Uterus (tissue), 2 donors: Measurements from ENCODE around the gene SFR1.
"Not testable (repeated sequence)": the region's sequence is repeated elsewhere in the genome, so short reads cannot be mapped to it uniquely, and the experiment has no call there.

Experiments used
- POLR2A ChIP-seq, 2 donors: fragments of 450-650 bp; IDR thresholded peaks; one replicate each; pipeline ENCODE4 v1.6.1; 2016; ENCODE audit warnings: antibody characterized with exemption in 2 of 2, mild to moderate bottlenecking in 1 of 2, moderate library complexity in 1 of 2
- TF ChIP-seq, protein P1 (sequence below), 4 experiments: fragments of 200-600 bp in 2 of 4; fragments of 450-650 bp in 2 of 4; sonication (generic) in 2 of 4; IDR thresholded peaks; one replicate each; pipeline ENCODE4 v1.5.1; 2016 to 2019; ENCODE audit warnings: antibody characterized with exemption in 4 of 4, mild to moderate bottlenecking in 2 of 4, moderate library complexity in 1 of 4

DNA sequence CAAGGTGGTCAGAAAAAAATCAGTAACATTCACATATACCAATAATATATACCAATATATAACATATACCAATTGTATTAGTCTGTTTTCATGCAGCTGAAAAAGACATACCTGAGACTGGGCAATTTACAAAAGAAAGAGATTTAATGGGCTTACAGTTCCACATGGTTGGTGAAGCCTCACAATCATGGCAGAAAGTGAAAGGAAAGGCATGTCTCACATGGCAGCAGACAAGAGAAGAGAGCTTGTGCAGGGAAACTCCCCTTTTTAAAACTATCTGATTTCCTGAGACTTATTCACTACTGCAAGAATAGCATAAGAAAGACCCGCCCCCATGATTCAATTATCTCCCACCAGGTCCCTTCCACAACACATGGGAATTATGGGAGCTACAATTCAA lies 52.2 kb downstream of the SFR1 start:
- TF ChIP-seq, protein P1, sequence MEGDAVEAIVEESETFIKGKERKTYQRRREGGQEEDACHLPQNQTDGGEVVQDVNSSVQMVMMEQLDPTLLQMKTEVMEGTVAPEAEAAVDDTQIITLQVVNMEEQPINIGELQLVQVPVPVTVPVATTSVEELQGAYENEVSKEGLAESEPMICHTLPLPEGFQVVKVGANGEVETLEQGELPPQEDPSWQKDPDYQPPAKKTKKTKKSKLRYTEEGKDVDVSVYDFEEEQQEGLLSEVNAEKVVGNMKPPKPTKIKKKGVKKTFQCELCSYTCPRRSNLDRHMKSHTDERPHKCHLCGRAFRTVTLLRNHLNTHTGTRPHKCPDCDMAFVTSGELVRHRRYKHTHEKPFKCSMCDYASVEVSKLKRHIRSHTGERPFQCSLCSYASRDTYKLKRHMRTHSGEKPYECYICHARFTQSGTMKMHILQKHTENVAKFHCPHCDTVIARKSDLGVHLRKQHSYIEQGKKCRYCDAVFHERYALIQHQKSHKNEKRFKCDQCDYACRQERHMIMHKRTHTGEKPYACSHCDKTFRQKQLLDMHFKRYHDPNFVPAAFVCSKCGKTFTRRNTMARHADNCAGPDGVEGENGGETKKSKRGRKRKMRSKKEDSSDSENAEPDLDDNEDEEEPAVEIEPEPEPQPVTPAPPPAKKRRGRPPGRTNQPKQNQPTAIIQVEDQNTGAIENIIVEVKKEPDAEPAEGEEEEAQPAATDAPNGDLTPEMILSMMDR (IDR thresholded peaks at IDR 0.05): not testable (repeated sequence)
- not testable (repeated sequence) for TF ChIP-seq POLR2A (IDR thresholded peaks at IDR 0.05)
